CD8-positive, alpha-beta memory T cell (primary cell): Measurements from ENCODE around the gene PRSS50. TPM values are rescaled to one million over a fixed set of nuclear protein-coding genes. Genes with fewer than 3 reads are reported as not detected.

Source experiments
- CTCF ChIA-PET: fragments of 350-600 bp; sonication (Branson Sonifier 250); formaldehyde crosslinking; loops from one replicate; lab custom pipeline; 2021; ENCODE audit warnings: antibody characterized with exemption; lab: Charles Lee
- POLR2A ChIA-PET: fragments of 350-600 bp; sonication (Branson Sonifier 250); formaldehyde crosslinking; loops from one replicate; lab custom pipeline; 2021; ENCODE audit warnings: antibody characterized with exemption; lab: Charles Lee
- DNase-seq, 5 donors: peaks; one replicate each; pipeline versions ENCODE4 v3.0.0 to v3.0.0-alpha.2; 2020 to 2022; ENCODE audit warnings: mixed read lengths in 1 of 5
- H3K27ac ChIP-seq: one replicate; pipeline ENCODE4 v1.7.0; 2013; ENCODE audit warnings: low read depth, mild to moderate bottlenecking, low read length, moderate library complexity
- H3K27me3 ChIP-seq: 2 replicates; pipeline ENCODE4 v1.7.0; 2013; ENCODE audit warnings: low read length, mild to moderate bottlenecking; ENCODE audit not compliant: insufficient read depth, poor library complexity, severe bottlenecking
- H3K36me3 ChIP-seq: 2 replicates; pipeline ENCODE4 v1.7.0; 2013; ENCODE audit warnings: mild to moderate bottlenecking, low read length, moderate library complexity; ENCODE audit not compliant: insufficient read depth
- H3K4me1 ChIP-seq: 2 replicates; pipeline ENCODE4 v1.7.0; 2013; ENCODE audit warnings: mild to moderate bottlenecking, low read length, moderate library complexity; ENCODE audit not compliant: insufficient read depth
- H3K4me3 ChIP-seq: 2 replicates; pipeline ENCODE4 v1.7.0; 2013; ENCODE audit warnings: mild to moderate bottlenecking, low read length
- H3K9me3 ChIP-seq: 2 replicates; pipeline ENCODE4 v1.7.0; 2013; ENCODE audit warnings: mild to moderate bottlenecking, low read length
- H3K27ac Mint-ChIP-seq, 8 donors: one replicate each; pipeline ENCODE4 v1.8.0; 2020 to 2021; ENCODE audit warnings: mixed read lengths in 8 of 8, mild to moderate bottlenecking in 6 of 8, inconsistent platforms in 3 of 8, moderate library complexity in 3 of 8
- H3K27me3 Mint-ChIP-seq, 2 donors: one replicate each; pipeline ENCODE4 v1.8.0; 2020 to 2021; ENCODE audit warnings: mixed read lengths in 2 of 2, mild to moderate bottlenecking in 1 of 2, moderate library complexity in 1 of 2
- H3K36me3 Mint-ChIP-seq, 3 donors: one replicate each; pipeline ENCODE4 v1.8.0; 2020 to 2021; ENCODE audit warnings: mixed read lengths in 3 of 3, inconsistent platforms in 1 of 3, mild to moderate bottlenecking in 1 of 3
- H3K4me1 Mint-ChIP-seq, 3 donors: one replicate each; pipeline ENCODE4 v1.8.0; 2020 to 2021; ENCODE audit warnings: mixed read lengths in 3 of 3, inconsistent platforms in 1 of 3, mild to moderate bottlenecking in 1 of 3
- H3K4me3 Mint-ChIP-seq, 7 donors: one replicate each; pipeline ENCODE4 v1.8.0; 2020 to 2021; ENCODE audit warnings: mixed read lengths in 7 of 7, mild to moderate bottlenecking in 6 of 7, moderate library complexity in 4 of 7, inconsistent platforms in 2 of 7
- H3K9me3 Mint-ChIP-seq, 5 donors: one replicate each; pipeline ENCODE4 v1.8.0; 2020 to 2022; ENCODE audit warnings: mixed read lengths in 5 of 5, mild to moderate bottlenecking in 3 of 5, moderate library complexity in 2 of 5, inconsistent platforms in 1 of 5
- polyA plus RNA-seq: library from polyadenylated mRNA; unstranded; fragments of 300-500 nt; fragmentation: Illumina TruSeq; gene quantifications from one replicate; pipeline ENCODE4 v1.2.3, GENCODE V29; 2021
- total RNA-seq, 2 experiments: library from RNA; stranded (reverse); gene quantifications; one replicate each; pipeline ENCODE4 v1.2.3, GENCODE V29; 2021

Gene PRSS50
- total and polyA plus RNA-seq, 3 experiments from 2014 or later: 0.13 TPM; not detected in 2

DNA sequence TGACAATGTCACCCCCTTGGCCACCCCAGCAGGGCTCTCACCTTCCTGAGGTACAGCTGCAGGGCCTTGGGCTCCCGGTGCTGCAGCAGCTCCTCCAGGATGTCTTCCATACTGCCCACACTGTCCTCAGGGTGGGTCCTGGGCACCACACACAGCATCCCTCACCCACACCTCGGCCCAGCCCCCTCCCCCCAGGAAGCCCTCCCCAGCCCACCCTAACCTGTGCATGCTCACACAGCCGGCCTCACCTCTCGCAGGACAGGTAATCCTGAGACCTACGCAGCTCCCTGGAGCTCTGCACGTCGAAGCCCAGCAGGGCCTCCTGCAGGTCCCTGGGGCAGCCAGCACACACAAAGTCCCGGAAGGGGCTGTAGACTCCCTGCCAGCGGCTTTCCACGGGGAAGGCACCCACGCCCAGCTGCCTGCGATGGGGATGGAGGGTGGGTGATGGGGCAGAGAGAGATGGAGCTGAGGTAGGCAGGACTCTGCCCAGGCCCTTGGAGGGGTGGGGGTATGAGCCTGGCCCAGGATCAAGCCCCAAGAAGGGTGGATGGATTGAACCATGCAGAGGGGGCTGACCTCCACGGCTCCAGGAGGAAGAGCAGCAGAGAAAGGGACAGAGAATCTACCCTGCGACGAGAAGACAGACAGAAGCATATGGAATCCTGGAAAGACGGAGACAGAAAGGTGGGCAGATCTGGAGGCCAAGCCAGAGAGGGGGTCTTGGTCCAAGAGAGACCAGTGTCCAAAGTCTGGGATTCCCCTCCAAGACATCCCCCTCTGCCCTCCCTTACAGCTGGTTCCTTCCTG, 40.9 kb downstream of the PRSS50 start:
- Histone ChIP-seq H3K27me3 (no peaks in the 10 kb centered on the region), H3K4me1 (no peaks in the 10 kb centered on the region), H3K27ac (no peak overlapping the region), H3K9me3 (no peaks in the 10 kb centered on the region), H3K4me3 (no peak overlapping the region), H3K36me3 (no peaks in the 10 kb centered on the region)
- ChIA-PET POLR2A (no interaction called here), CTCF (no interaction called here)
- Mint-ChIP-seq H3K4me3 (no peak overlapping the region), H3K36me3 (peaks cover 0 to 4% (median 0%) of the 10 kb centered on the region in 3 donors), H3K27ac (no peak overlapping the region), H3K27me3 (peaks cover 0 to 2% of the 10 kb centered on the region in 2 donors), H3K9me3 (no peaks in the 10 kb centered on the region), H3K4me1 (no peaks in the 10 kb centered on the region)
- DNase-seq: peak in 1 of 5 donors; percentile 45

DNA sequence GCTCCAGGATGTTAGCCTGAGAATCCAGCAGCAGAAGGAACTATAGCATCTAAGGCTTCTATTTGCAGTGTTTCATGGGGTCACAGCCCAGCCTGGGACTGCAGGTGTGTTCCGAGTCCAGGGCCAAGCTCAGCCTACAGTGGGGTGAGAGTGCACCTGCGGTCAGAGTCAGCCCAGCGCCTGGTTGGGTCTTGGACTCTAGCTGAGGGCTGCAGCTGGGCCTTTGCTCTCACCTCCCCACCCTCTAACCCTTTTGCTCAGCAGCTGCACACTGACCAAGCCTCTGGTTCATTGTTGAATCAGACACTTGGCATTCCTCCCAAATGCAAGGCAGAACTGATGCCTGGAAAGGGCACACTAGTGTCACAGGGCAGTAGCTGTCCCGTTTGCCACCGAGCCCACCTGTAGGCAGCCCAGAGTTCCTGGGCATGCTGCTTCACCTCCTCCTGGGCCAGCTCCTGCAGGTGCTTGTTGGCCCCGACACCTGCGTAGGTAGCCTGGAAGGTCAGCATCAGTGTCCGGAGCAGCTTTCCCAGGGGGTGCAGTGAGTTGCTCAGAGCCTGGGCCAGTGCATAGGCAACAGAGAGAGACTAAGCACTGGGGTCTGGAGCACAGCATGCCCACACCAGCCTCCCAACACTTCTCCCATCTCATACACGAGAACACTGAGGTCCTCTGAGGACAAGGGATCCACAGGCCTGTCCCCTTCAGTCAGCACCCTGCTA, 41.7 kb downstream of the PRSS50 start:
- Mint-ChIP-seq H3K9me3 (no peaks in the 10 kb centered on the region), H3K4me3 (no peak overlapping the region), H3K4me1 (no peaks in the 10 kb centered on the region), H3K27me3 (peaks cover 0 to 2% of the 10 kb centered on the region in 2 donors), H3K27ac (peak overlapping the region in 1 of 8 donors; percentile 13), H3K36me3 (peaks cover 0 to 4% (median 0%) of the 10 kb centered on the region in 3 donors)
- Histone ChIP-seq H3K27me3 (no peaks in the 10 kb centered on the region), H3K36me3 (no peaks in the 10 kb centered on the region), H3K4me3 (no peak overlapping the region), H3K4me1 (no peaks in the 10 kb centered on the region), H3K27ac (no peak overlapping the region), H3K9me3 (no peaks in the 10 kb centered on the region)
- ChIA-PET POLR2A (no interaction called here), CTCF (no interaction called here)
- peak in 1 of 5 donors; percentile 26 for DNase-seq

DNA sequence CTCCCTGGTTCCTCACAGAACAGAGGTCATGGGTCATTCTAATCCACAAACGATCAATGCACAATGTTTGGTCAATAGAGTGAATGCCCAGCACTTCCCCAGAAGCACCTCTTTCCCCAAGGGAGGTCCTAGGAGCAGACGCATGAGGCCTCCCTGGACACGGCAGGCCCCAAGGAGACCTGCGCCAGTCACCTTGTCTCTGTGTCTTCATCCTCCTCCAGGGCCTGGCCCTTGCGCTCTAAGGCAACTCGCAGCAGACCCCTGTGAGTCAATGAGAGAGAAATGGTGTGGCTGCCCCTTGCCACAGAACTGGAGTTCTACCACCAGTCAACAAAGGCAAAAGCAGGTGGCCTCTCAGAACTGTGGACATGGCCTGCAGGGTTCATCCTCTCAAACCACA, 42.2 kb downstream of the PRSS50 start:
- CTCF ChIA-PET: no interaction called here
- no peak overlapping the region for H3K27ac Mint-ChIP-seq
- peaks cover 0 to 4% (median 0%) of the 10 kb centered on the region in 3 donors for H3K36me3 Mint-ChIP-seq
- no peak for DNase-seq
- no peaks in the 10 kb centered on the region for H3K9me3 ChIP-seq
- no peak overlapping the region for H3K27ac ChIP-seq
- no peaks in the 10 kb centered on the region for H3K36me3 ChIP-seq
- H3K4me1 ChIP-seq: no peaks in the 10 kb centered on the region
- H3K4me3 Mint-ChIP-seq: no peak overlapping the region
- H3K27me3 ChIP-seq: no peaks in the 10 kb centered on the region
- no peaks in the 10 kb centered on the region for H3K9me3 Mint-ChIP-seq
- no peaks in the 10 kb centered on the region for H3K4me1 Mint-ChIP-seq
- H3K4me3 ChIP-seq: no peak overlapping the region
- H3K27me3 Mint-ChIP-seq: peaks cover 0 to 2% of the 10 kb centered on the region in 2 donors
- POLR2A ChIA-PET: no interaction called here

DNA sequence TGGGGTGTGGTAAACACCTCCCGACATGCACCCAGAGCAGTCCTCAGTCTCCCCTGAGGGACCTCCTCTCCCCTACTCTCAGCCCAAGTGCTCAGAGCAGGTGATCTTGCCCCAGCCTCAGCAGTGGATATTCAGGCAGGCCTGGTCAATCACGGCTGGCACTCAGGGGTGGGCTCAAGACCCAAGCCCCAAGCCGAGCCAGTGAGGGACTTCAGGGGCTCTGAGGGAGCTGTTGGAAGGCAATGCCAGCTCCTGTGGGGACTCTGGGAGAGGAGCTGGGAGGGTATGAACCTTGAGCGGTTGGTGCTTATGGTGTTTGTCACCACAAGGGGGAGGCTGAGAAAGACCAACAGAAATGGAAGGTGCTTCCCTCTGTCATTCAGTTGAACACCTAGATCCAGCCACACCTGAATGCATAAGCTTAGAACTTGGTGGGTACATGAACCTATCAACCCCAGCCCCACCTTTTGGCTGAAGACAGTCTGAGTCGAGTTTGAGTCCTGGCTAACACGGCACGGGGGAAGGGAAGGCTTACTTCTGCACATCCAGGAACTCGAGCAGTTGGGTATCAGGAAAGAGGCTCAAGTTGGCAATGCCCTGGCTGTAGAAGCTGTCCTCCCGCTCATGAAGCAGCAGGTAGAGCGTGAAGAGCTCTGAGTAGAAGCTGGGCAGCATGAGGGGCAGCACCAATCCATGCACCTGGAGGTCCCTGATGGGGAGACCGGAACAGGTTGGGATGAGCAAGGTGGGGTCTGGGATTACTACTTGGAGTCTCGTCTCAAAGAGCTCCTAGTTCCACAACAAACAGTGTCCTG, 43.4 kb downstream of the PRSS50 start:
- ChIA-PET CTCF (interaction anchor here (1.1 kb wide), 1 partner anchor 17 kb away, joined by 3 read pairs; no protein-coding TSS in a partner anchor), POLR2A (no interaction called here)

DNA sequence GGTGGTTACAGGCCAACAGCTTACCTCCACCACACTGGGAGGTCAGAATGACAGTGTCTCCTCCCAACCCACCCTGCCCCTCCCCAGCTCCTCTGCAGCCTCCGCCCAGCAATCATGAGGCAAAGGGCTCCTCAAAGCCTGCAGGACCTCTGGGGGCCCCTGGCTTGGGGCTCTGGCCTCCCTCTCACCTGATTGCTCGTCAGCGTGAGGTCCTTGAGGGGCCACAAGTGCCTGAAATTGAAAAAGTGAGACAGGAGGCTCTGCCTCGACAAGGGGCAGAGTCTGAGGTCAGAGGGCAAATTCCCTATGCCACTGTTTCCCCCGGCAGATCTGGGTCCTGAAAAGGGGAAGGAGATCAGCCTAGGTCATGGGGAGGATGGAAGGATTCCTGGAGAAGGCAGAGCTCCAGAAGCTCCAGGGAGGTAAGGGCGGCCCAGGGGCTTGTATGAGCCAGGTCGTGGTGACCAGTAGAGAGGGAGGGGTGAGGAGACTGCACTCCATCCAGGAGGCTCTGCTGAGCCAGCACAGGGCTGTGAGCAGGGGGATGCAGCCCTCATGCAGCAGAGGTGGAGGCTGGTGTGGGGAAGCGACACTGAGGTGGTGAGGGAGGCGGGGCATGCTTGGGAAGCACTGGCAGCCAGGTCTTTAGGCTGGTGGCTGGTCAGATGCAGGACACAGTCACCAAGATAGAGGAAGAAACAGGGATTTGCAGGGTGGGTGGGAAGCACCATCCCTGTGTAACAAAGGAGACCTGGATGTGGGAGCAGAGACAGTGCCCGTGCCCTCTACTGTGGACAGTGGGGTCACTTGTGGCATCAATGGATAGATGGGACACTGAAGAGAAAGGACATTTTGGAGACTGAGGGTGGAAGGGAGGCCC, 44.3 kb downstream of the PRSS50 start:
- peak in 1 of 5 donors; percentile 23 for DNase-seq
- Mint-ChIP-seq H3K4me3 (no peak overlapping the region), H3K36me3 (peaks cover 0 to 1% (median 0%) of the 10 kb centered on the region in 3 donors), H3K27ac (peak overlapping the region in 1 of 8 donors; percentile 47), H3K9me3 (no peaks in the 10 kb centered on the region), H3K27me3 (peaks cover 0 to 2% of the 10 kb centered on the region in 2 donors), H3K4me1 (no peaks in the 10 kb centered on the region)
- CTCF ChIA-PET: interaction anchor here (1.1 kb wide), 1 partner anchor 18 kb away, joined by 3 read pairs; no protein-coding TSS in a partner anchor
- Histone ChIP-seq H3K27me3 (no peaks in the 10 kb centered on the region), H3K9me3 (no peaks in the 10 kb centered on the region), H3K4me1 (no peaks in the 10 kb centered on the region), H3K36me3 (no peaks in the 10 kb centered on the region), H3K4me3 (no peak overlapping the region), H3K27ac (no peak overlapping the region)
- POLR2A ChIA-PET: no interaction called here

More for the DNA sequence above, 43.4 kb downstream of the PRSS50 start:
- H3K36me3 ChIP-seq: no peaks in the 10 kb centered on the region
- Mint-ChIP-seq H3K4me1 (no peaks in the 10 kb centered on the region), H3K36me3 (peaks cover 0 to 1% (median 0%) of the 10 kb centered on the region in 3 donors), H3K27ac (peak overlapping the region in 1 of 8 donors; percentile 89), H3K9me3 (no peaks in the 10 kb centered on the region), H3K4me3 (no peak overlapping the region), H3K27me3 (peaks cover 0 to 2% of the 10 kb centered on the region in 2 donors)
- H3K4me3 ChIP-seq: no peak overlapping the region
- H3K27me3 ChIP-seq: no peaks in the 10 kb centered on the region
- peak in 1 of 5 donors; percentile 10 for DNase-seq
- no peaks in the 10 kb centered on the region for H3K9me3 ChIP-seq
- no peaks in the 10 kb centered on the region for H3K4me1 ChIP-seq
- H3K27ac ChIP-seq: no peak overlapping the region

DNA sequence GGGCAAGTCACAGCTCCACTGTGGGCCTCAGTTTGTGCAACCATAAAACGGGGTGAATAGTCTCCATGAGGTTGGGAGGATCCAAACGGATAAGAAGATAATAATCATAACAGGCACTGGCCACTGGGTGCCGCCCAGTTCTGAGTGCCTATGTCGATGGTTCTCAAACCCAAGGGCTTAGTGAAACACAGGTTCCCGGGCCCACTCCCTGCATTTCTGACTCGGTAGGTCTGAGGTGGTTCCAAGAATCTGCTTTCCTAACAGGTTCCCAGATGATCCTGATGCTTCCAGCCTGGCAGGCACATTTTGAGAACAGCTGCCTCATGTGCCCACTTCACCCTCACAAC, 45.3 kb downstream of the PRSS50 start:
- Mint-ChIP-seq H3K27ac (no peak overlapping the region), H3K9me3 (no peaks in the 10 kb centered on the region), H3K27me3 (peaks cover 0 to under 1% of the 10 kb centered on the region in 2 donors), H3K4me1 (no peaks in the 10 kb centered on the region), H3K4me3 (no peak overlapping the region), H3K36me3 (peaks cover 0 to 1% (median 0%) of the 10 kb centered on the region in 3 donors)
- Histone ChIP-seq H3K9me3 (no peaks in the 10 kb centered on the region), H3K27ac (no peak overlapping the region), H3K4me1 (no peaks in the 10 kb centered on the region), H3K27me3 (no peaks in the 10 kb centered on the region), H3K4me3 (no peak overlapping the region), H3K36me3 (no peaks in the 10 kb centered on the region)
- CTCF ChIA-PET: no interaction called here
- no peak for DNase-seq
- POLR2A ChIA-PET: no interaction called here
